Measurements from ENCODE around the gene KIAA1328.

Gene KIAA1328

GRCh38 chr18:36811955-36812354 is 17.0 kb upstream of the KIAA1328 start:
- H3K27ac ChIP-seq (replicated peaks) = no peak overlapping the region
- no peaks in the 10 kb centered on the region for H3K27me3 ChIP-seq (ENCODE audit: insufficient read depth, poor library complexity, severe bottlenecking)
- no peak for DNase-seq (ENCODE audit: low read depth in 1 of 2, low spot score in 1 of 2)
- H3K4me3 ChIP-seq (replicated peaks; ENCODE audit: insufficient read depth, low read length) = no peak overlapping the region
- TF ChIP-seq POLR2AphosphoS5 (IDR thresholded peaks at IDR 0.05; ENCODE audit: low read depth) (no peak), GABPA (IDR thresholded peaks at IDR 0.05; ENCODE audit: low read depth) (no peak), SPI1 (IDR thresholded peaks at IDR 0.05; ENCODE audit: borderline replicate concordance, low read depth) (no peak), CTCF (IDR thresholded peaks at IDR 0.05; ENCODE audit: insufficient read depth, low read length) (no peak), REST (IDR thresholded peaks at IDR 0.05; ENCODE audit: insufficient replicate concordance, low read depth) (no peak)

GRCh38 chr18:36812678-36813077 is 16.2 kb upstream of the KIAA1328 start:
- Histone ChIP-seq H3K4me3 (replicated peaks; ENCODE audit: insufficient read depth, low read length) (no peak overlapping the region), H3K27me3 (ENCODE audit: insufficient read depth, poor library complexity, severe bottlenecking) (no peaks in the 10 kb centered on the region), H3K27ac (replicated peaks) (no peak overlapping the region)
- DNase-seq (ENCODE audit: low read depth in 1 of 2, low spot score in 1 of 2) = no peak
- TF ChIP-seq CTCF (IDR thresholded peaks at IDR 0.05; ENCODE audit: insufficient read depth, low read length) (no peak), SPI1 (IDR thresholded peaks at IDR 0.05; ENCODE audit: borderline replicate concordance, low read depth) (no peak), REST (IDR thresholded peaks at IDR 0.05; ENCODE audit: insufficient replicate concordance, low read depth) (no peak), GABPA (IDR thresholded peaks at IDR 0.05; ENCODE audit: low read depth) (no peak), POLR2AphosphoS5 (IDR thresholded peaks at IDR 0.05; ENCODE audit: low read depth) (no peak)

- H3K27ac ChIP-seq (replicated peaks) = no peak overlapping the region
- H3K27me3 ChIP-seq (ENCODE audit: insufficient read depth, poor library complexity, severe bottlenecking) = no peaks in the 10 kb centered on the region
- no peak for TF ChIP-seq CTCF (IDR thresholded peaks at IDR 0.05; ENCODE audit: insufficient read depth, low read length)
- TF ChIP-seq GABPA (IDR thresholded peaks at IDR 0.05; ENCODE audit: low read depth) = no peak
- TF ChIP-seq REST (IDR thresholded peaks at IDR 0.05; ENCODE audit: insufficient replicate concordance, low read depth) = no peak
- no peak for TF ChIP-seq POLR2AphosphoS5 (IDR thresholded peaks at IDR 0.05; ENCODE audit: low read depth)
- TF ChIP-seq SPI1 (IDR thresholded peaks at IDR 0.05; ENCODE audit: borderline replicate concordance, low read depth) = no peak
- H3K4me3 ChIP-seq (replicated peaks; ENCODE audit: insufficient read depth, low read length) = no peak overlapping the region
- DNase-seq (ENCODE audit: low read depth in 1 of 2, low spot score in 1 of 2) = no peak
Observed at GRCh38 chr18:36813101-36813775, 15.7 kb upstream of the KIAA1328 start.
